ENCODE data around the gene LRRC8D. TPM values are rescaled to one million over a fixed set of nuclear protein-coding genes. Genes with fewer than 3 reads are reported as not detected.

The LRRC8D gene
- total RNA-seq, 1 experiment from 2014 or later = 66.7 TPM

DNA sequence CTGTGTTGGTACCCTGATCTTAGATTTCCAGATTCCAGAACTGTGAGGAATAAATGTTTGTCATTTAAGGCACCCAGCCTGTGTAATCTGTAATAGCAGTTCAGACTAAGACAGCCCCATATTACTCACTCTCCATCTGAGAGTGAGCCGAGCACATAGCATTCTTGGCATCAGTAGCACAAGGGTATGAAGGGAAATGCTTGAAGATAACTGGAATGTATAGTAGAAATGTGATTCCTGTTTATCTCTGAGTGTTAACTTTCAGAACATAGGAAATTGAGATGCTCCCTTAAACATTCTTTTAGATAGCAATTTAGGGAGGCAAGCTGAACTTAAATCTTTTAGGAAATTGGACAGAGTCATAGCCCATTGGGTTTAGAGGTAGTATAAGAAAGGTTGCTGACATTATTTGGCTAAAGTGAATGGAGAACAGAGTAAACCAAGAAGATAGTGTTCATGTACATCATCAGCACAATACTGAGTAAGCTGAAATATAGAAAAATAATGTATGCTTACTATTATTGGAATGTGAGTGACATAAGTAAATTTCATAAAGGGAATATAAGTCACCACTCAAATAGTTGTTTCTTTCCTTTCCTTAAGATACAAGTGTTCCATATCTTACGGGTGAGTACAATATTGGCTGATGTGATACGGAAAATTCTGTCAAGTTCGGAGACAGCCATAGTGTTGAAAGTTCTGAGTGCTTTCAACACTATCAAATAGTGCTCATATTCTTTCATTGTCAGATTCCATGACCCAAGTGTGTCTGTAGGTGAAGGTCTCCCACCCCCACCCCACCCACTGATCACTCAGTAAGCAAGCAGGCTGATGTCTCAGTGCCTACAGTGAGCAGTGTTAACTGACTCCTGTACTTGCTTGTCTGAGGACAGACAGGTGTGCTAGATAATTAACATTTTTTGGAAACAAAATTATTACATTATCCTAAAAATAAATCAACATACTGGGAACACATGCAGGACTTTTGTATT lies 73.7 kb downstream of the LRRC8D start:
- peak; percentile 83 for DNase-seq (ENCODE audit: low read depth)

GRCh38 chr1:89896105-89896942 lies 75.5 kb downstream of the LRRC8D start:
- DNase-seq (ENCODE audit: low read depth) = no peak

DNA sequence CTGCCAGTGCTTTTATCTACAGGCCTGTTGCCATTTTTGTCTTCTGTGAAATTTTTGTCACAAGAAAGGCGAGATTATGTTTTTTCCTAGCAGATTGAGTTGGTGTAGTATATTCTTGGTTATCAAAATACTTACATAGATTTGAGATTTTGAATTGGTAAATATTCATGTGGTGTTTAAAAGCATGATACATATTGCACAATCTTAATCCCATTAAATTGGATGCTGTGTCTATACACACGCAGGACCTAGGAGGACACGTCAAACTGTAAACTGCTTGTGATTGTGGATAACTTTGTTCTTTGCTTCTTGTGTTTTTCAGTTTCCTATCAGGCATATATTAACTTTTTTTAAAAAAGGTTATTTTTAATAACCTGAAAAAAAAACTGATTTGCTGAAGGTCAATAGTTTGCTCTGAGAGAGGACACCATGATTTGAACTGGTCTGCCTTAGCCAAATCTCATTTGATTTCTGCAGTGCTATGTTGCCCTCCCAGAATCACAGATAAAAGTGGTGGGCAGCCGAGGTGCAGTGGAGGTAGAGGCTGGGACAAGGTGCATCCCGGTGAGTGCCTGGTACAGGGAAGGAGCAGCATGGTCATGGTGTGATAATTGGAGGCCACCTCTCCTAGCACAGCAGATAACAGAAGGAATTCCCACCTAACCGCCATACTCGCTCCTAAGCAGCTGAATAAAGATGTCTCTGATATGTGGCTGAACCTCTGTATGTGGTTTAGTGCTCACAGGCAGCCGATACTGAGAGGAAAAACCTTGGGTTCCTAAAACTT lies 76.7 kb downstream of the LRRC8D start:
- DNase-seq (ENCODE audit: low read depth) = no peak

DNA sequence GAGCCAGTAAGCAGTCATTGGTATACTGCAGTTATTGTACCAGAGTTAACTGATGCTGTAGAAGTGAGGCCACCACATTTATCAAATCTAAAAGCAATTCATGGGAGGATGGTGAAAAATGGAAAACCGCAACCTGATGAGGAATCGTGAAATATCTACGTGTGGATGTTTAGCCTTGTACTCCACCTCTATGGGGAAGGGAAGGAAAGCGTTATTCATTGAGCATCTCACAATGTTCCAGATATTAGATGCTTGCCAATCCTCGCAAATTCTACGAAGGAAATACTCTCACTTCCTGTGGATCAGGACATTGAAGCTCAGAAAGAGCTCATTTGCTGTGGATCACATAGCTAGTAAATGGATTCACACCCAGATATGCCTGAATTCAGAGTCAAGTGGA lies 77.3 kb downstream of the LRRC8D start:
- DNase-seq (ENCODE audit: low read depth) = no peak

GRCh38 chr1:89898695-89899470 lies 78.1 kb downstream of the LRRC8D start:
- DNase-seq (ENCODE audit: low read depth) = no peak

DNA sequence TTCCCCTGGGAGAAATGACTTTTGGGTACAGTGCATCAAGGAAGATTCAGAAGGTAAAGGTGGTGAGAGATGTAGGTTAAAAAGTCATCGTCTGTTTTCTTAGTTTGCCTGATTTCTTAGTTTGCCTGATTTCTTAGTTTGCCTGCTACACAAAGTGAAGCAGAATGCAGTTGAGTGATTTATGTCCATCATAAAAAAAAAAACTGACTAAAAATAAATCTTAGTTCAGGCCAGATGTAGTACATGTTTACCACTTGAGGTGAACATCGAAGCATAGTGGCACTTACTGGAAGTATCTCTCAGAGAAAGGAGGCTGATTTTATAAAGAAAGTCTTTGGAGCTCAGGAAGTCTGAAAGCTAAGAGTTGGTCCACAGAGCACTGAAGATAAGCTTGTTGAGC lies 79.5 kb downstream of the LRRC8D start:
- no peak for DNase-seq (ENCODE audit: low read depth)

- DNase-seq (ENCODE audit: low read depth) = no peak
These were observed 80.2 kb downstream of the LRRC8D start for GRCh38 chr1:89900791-89901708.

DNA sequence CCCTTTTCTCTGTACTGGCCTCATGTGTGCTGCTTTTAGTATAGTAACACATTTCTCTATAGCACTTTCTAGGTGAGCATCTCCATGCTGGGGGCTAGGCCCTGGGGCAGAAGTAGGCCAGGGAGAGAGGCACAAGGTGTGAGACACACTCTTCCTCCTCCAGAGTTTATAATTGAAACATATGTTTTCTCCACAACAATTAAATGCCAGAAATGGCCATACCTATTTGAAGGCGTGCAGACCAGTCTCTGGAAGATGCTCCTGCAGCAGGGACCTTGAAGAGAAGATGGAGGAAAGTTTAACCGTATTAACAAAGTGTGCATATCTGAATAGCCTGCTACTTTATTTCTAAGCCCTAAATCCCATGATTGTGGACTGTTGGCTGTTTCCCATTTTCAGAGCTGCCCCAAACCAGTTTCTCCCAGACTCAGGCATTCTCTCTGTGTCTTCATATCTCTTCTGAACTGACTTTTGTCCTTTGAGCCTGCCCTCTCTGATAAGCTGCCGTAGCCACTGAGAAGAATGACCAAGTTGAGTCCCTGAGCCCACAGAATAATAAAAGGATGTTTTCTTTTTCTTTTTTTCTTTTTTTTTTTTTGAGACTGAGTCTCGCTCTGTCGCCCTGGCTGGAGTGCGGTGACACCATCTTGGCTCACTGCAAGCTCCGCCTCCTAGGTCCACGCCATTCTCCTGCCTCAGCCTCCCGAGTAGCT lies 81.3 kb downstream of the LRRC8D start:
- DNase-seq (ENCODE audit: low read depth) = no peak

GRCh38 chr1:89903550-89903949 lies 82.7 kb downstream of the LRRC8D start:
- no peak for DNase-seq (ENCODE audit: low read depth)

DNA sequence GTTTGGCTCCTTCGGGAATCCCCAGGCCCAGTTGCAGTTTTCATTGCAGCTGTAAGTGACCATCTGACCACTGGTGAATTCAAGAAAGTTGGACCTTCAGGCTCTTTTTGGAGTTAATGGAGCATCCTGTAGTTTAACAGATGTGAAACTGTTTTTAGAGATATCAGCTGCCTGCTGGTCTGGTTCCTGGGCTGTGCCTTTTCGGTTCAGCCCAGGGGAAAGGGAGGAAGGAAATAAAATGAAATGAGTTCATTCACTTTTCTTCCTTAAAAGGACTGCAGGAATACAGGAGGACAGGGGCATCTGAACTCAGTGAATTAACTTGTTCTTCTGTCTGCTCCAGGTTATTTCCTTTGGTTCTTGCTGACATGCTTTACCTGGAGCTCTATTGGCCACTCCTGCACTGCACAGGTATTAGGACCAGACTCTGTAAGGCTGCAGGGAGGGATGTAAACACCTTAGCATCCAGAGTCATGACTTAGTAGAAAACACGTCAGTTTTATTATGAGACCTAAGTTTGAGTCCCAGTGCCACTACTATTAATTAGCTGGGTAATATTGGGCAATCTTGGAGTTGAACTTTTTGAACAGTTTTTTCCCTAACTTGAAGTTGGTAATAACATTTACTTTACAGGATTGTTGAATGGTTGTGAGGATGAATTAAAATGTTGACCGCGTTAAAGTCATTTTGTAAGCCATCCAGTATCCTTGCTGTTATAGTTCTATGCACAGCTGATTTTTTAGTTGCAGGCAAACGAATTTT lies 83.6 kb downstream of the LRRC8D start:
- no peak for DNase-seq (ENCODE audit: low read depth)

GRCh38 chr1:89905395-89906058 lies 84.7 kb downstream of the LRRC8D start:
- peak; percentile 28 for DNase-seq (ENCODE audit: low read depth)

DNA sequence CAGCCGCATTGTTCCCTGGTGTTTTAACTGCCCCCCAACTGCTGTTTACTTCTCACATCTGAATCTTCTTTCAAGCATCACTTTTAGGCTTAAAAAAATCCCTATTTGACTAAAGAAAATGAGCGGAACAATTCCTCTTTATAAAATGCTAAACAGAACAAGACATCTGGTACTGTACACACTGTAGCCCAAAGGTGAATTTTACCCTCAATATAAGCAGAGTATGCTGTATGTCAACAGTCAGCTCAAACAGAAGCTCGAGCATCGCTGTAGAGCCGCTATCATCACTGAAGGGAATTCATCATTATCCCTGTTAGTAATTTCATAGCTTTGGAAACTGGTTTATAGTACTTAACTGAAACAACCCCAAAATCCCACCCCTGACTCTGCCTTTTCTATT lies 85.3 kb downstream of the LRRC8D start:
- no peak for DNase-seq (ENCODE audit: low read depth)

DNA sequence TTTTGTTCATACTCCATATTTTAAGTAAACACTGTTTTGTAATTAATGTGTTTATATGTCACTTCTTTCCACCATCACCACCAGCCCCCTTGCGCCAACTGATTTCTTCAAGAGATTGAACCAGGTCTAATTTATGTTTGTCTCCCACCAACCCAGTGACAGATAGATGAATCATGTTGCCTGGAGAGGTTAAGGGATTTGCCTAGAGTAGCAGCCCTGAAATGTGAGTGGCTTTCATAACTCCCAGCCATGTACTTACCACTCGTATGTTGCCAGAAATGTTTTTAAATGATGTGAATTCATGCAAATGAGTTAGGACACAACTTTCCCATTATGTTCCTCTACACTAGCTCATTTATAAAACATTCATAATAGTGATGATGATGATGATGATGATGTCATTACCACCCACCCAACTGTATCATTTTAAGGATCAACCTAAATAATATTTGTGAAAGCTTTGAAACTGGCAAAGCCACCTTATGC lies 86.9 kb downstream of the LRRC8D start:
- DNase-seq (ENCODE audit: low read depth) = peak; percentile 96

GRCh38 chr1:89908273-89908671 lies 87.4 kb downstream of the LRRC8D start:
- DNase-seq (ENCODE audit: low read depth) = no peak

DNA sequence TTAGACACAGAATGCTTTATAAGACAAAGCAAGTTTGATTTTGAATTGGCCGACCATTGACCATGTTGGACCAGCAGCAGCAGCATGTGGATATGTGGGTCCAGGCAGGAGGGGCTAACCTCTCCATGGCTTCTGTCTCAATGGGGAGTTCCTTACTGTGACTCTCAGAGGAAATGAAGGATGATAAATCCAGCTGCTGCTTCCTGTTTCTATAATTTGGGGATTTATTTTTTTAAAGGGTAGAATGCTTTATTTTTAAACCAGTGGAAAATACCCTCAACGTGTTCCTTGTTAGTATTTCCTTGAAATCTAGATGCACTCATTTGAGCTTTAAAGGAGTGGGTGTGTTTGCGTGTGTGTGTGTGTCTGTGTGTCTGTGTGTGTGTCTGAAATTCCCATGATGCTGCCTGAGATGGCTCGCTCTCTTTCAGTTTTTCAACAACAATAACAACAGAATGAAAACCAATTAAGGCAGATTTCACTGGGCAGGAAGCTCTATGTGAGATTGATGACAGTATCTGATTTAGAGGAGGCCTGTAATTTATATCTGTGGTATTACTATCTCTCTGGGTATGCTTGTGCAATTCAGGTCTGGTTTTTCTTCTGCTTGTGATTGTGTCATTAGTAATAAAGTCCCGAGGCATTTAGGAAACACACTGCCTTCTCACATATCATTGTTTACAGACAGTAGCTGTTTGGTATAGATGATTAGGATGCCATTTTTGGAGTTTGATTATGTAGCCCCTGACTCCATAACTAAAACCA lies 88.0 kb downstream of the LRRC8D start:
- DNase-seq (ENCODE audit: low read depth) = peak; percentile 88

DNA sequence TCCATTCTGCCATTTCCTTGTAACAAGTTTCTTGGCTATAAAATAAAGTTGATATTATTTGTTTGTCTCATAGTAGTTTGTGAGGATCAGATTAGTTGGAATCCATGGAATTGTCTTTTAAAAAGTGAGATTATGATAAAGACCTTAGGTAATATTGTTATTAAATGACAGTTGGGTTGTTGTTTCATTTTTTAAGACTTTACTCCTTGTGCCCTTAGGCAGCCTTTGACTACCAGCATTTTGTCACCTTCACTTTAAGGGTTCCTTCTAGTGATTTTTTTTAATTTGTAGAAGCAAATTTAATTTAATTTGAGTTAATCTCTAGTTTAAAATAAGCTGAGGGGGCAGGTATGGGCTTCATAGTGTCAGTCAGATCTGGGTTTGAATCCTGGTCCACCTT lies 89.4 kb downstream of the LRRC8D start:
- no peak for DNase-seq (ENCODE audit: low read depth)

GRCh38 chr1:89910780-89911179 lies 89.9 kb downstream of the LRRC8D start:
- DNase-seq (ENCODE audit: low read depth) = peak; percentile 98
